ENCODE measurements around the gene BASP1. TPM values are rescaled to one million over a fixed set of nuclear protein-coding genes. Genes with fewer than 3 reads are reported as not detected.

The BASP1 gene
- polyA plus RNA-seq, 1 of the 3 experiments (the other 2 are of a cell fraction), result 107 TPM

DNA sequence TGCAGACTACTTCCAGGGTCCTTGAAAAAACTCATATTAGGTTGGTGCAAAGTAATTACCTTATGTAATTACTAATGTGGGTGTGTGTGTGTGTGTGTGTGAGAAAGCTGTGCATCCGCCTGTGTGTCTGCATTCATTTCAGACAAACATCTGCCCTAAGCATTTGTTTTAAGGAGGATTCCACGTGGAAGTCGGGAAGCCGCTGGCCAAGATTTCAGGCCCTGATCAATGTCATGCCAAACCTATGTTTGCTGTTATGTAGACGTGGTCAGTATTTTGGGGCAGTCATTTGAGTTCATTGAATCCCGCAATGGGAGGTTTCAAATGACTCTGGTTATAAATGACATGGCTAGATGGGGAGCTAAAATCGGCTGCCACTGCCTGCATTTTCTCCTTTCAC is 33.6 kb upstream of the BASP1 start:
- Histone ChIP-seq H3K27ac (ENCODE audit: low read depth in 2 of 2, low read length in 1 of 2) (no peak overlapping the region), H3K4me1 (ENCODE audit: control insufficient read depth in 1 of 2, insufficient read depth in 2 of 2, low read depth in 1 of 2, low read length in 1 of 2) (peaks cover 9 to 39% of the 10 kb centered on the region in 2 experiments; a peak in 3 of 4 replicates), H4K20me1 (ENCODE audit: insufficient read depth) (no peaks in the 10 kb centered on the region), H3K9ac (no peak overlapping the region), H3K27me3 (ENCODE audit: insufficient read depth) (no peaks in the 10 kb centered on the region), H3K36me3 (replicated peaks in 1 of 2; ENCODE audit: control insufficient read depth in 1 of 2, insufficient read depth in 2 of 2, low read length in 1 of 2) (no peaks in the 10 kb centered on the region), H3K9me3 (no peaks in the 10 kb centered on the region), H3F3A (replicated peaks; ENCODE audit: insufficient read depth) (peaks cover 60% of the 10 kb centered on the region), H3K9me2 (no peaks in the 10 kb centered on the region), H2AFZ (ENCODE audit: low read depth) (no peak overlapping the region), H3K4me2 (no peak overlapping the region), H3K4me3 (ENCODE audit: low read depth in 2 of 2, low read length in 1 of 2) (no peak overlapping the region), H3K79me2 (ENCODE audit: insufficient read depth) (peaks cover under 1% of the 10 kb centered on the region)
- 90% methylated on average over 7 of the region's 7 CpGs for WGBS (ENCODE audit: low lambda C conversion rate)
- no peak for DNase-seq
- CTCF ChIA-PET, result no interaction called here
- POLR2A ChIA-PET, result no interaction called here
- no peak for TF ChIP-seq JUND (IDR thresholded peaks at IDR 0.05)
- no peak for TF ChIP-seq SIN3A (IDR thresholded peaks at IDR 0.05; ENCODE audit: borderline replicate concordance, low read depth, low read length)
- TF ChIP-seq RFX5 (IDR thresholded peaks at IDR 0.05; ENCODE audit: low read length), result no peak
- TF ChIP-seq CHD2 (IDR thresholded peaks at IDR 0.05; ENCODE audit: low read length, partially characterized antibody), result no peak
- TF ChIP-seq TCF12 (IDR thresholded peaks at IDR 0.05), result no peak
- no peak for TF ChIP-seq FOXJ3 (CRISPR knock-in tag; IDR thresholded peaks at IDR 0.05)
- TF ChIP-seq RCOR1 (IDR thresholded peaks at IDR 0.05; ENCODE audit: low read length), result no peak
- TF ChIP-seq, protein P1, sequence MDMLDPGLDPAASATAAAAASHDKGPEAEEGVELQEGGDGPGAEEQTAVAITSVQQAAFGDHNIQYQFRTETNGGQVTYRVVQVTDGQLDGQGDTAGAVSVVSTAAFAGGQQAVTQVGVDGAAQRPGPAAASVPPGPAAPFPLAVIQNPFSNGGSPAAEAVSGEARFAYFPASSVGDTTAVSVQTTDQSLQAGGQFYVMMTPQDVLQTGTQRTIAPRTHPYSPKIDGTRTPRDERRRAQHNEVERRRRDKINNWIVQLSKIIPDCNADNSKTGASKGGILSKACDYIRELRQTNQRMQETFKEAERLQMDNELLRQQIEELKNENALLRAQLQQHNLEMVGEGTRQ (IDR thresholded peaks at IDR 0.05; ENCODE audit: borderline replicate concordance, low read depth, low read length), result no peak
- TF ChIP-seq FOSL2 (IDR thresholded peaks at IDR 0.05; ENCODE audit: borderline replicate concordance, low read depth), result no peak

DNA sequence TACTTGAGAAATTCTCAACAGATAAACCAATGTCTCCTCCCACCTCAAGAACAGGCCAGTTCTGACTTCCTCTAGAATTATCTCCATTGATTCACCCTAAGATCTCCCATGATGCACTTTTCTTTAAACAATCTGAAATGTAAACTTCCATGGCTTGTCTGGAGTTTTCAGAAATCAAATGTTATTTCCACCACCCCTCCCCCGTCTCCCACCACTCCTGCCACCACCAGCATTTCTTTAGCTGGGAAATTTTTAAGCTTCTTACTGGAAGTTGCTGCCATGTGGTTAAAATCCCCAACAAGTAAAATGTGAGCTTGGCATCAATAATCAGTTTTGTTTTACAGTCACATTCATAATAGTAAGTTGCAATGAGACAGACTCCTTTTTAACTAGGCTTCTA is 32.8 kb upstream of the BASP1 start:
- Histone ChIP-seq H4K20me1 (ENCODE audit: insufficient read depth) (no peaks in the 10 kb centered on the region), H2AFZ (ENCODE audit: low read depth) (no peak overlapping the region), H3K4me2 (no peak overlapping the region), H3F3A (replicated peaks; ENCODE audit: insufficient read depth) (peaks cover 64% of the 10 kb centered on the region), H3K9me2 (no peaks in the 10 kb centered on the region), H3K79me2 (ENCODE audit: insufficient read depth) (peaks cover 5% of the 10 kb centered on the region), H3K9ac (no peak overlapping the region), H3K27ac (ENCODE audit: low read depth in 2 of 2, low read length in 1 of 2) (peak overlapping the region in 1 of 2 experiments; percentile 74; a peak in 2 of 4 replicates), H3K4me3 (ENCODE audit: low read depth in 2 of 2, low read length in 1 of 2) (no peak overlapping the region), H3K36me3 (replicated peaks in 1 of 2; ENCODE audit: control insufficient read depth in 1 of 2, insufficient read depth in 2 of 2, low read length in 1 of 2) (no peaks in the 10 kb centered on the region), H3K9me3 (no peaks in the 10 kb centered on the region), H3K4me1 (ENCODE audit: control insufficient read depth in 1 of 2, insufficient read depth in 2 of 2, low read depth in 1 of 2, low read length in 1 of 2) (peaks cover 9 to 40% of the 10 kb centered on the region in 2 experiments; a peak in 3 of 4 replicates), H3K27me3 (ENCODE audit: insufficient read depth) (no peaks in the 10 kb centered on the region)
- CTCF ChIA-PET, result interaction anchor here (1.0 kb wide), 1 partner anchor 393 kb away, joined by 4 read pairs; no protein-coding TSS in a partner anchor
- TF ChIP-seq, protein P2, sequence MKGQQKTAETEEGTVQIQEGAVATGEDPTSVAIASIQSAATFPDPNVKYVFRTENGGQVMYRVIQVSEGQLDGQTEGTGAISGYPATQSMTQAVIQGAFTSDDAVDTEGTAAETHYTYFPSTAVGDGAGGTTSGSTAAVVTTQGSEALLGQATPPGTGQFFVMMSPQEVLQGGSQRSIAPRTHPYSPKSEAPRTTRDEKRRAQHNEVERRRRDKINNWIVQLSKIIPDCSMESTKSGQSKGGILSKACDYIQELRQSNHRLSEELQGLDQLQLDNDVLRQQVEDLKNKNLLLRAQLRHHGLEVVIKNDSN (IDR thresholded peaks at IDR 0.05; ENCODE audit: borderline replicate concordance, low read depth), result no peak
- no peak for TF ChIP-seq TEAD4 (IDR thresholded peaks at IDR 0.05; ENCODE audit: borderline replicate concordance, insufficient read depth)
- TF ChIP-seq ELF1 (IDR thresholded peaks at IDR 0.05), result no peak
- TF ChIP-seq JUND (IDR thresholded peaks at IDR 0.05), result no peak
- TF ChIP-seq, protein P3, sequence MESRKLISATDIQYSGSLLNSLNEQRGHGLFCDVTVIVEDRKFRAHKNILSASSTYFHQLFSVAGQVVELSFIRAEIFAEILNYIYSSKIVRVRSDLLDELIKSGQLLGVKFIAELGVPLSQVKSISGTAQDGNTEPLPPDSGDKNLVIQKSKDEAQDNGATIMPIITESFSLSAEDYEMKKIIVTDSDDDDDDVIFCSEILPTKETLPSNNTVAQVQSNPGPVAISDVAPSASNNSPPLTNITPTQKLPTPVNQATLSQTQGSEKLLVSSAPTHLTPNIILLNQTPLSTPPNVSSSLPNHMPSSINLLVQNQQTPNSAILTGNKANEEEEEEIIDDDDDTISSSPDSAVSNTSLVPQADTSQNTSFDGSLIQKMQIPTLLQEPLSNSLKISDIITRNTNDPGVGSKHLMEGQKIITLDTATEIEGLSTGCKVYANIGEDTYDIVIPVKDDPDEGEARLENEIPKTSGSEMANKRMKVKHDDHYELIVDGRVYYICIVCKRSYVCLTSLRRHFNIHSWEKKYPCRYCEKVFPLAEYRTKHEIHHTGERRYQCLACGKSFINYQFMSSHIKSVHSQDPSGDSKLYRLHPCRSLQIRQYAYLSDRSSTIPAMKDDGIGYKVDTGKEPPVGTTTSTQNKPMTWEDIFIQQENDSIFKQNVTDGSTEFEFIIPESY (IDR thresholded peaks at IDR 0.05; ENCODE audit: borderline replicate concordance, low read depth), result no peak
- TF ChIP-seq NFIC (IDR thresholded peaks at IDR 0.05; ENCODE audit: borderline replicate concordance), result no peak
- no peak for TF ChIP-seq RFX5 (IDR thresholded peaks at IDR 0.05; ENCODE audit: low read length)
- no peak for TF ChIP-seq FOXM1 (IDR thresholded peaks at IDR 0.05; ENCODE audit: low read depth)
- TF ChIP-seq SIN3A (IDR thresholded peaks at IDR 0.05; ENCODE audit: borderline replicate concordance, low read depth, low read length), result no peak
- WGBS (ENCODE audit: low lambda C conversion rate), result 83% methylated on average over 1 of the region's 1 CpG
- DNase-seq, result no peak
- POLR2A ChIA-PET, result no interaction called here
